COLO668 (cell line): ENCODE results near the gene HEPACAM2.

ENCODE experiments used
- DNase-seq: peaks from one replicate; lab custom pipeline; 2025; ENCODE audit not compliant: unreplicated experiment; lab: John Stamatoyannopoulos, UW

The HEPACAM2 gene

GRCh38 chr7:93226310-93226709, at the start of gene HEPACAM2:
TSS of gene HEPACAM2 (minus strand) at chr7:93226469.
- peak; percentile 60 for DNase-seq

GRCh38 chr7:93265220-93265619, 39.0 kb upstream of the HEPACAM2 start:
- DNase-seq = no peak

GRCh38 chr7:93262535-93262934, 36.3 kb upstream of the HEPACAM2 start:
- no peak for DNase-seq

- no peak for DNase-seq
Observed at GRCh38 chr7:93258661-93259060, 32.4 kb upstream of the HEPACAM2 start.

GRCh38 chr7:93249491-93250148, 23.4 kb upstream of the HEPACAM2 start:
- DNase-seq = no peak

- DNase-seq = no peak
Observed at GRCh38 chr7:93245525-93246432, 19.5 kb upstream of the HEPACAM2 start.

GRCh38 chr7:93242106-93242505, 15.8 kb upstream of the HEPACAM2 start:
- no peak for DNase-seq

GRCh38 chr7:93239824-93240223, 13.6 kb upstream of the HEPACAM2 start:
- no peak for DNase-seq

- DNase-seq = no peak
Observed at GRCh38 chr7:93238748-93239147, 12.5 kb upstream of the HEPACAM2 start.

- no peak for DNase-seq
Observed at GRCh38 chr7:93238131-93238530, 11.9 kb upstream of the HEPACAM2 start.

- no peak for DNase-seq
Observed at GRCh38 chr7:93235541-93235940, 9.3 kb upstream of the HEPACAM2 start.

GRCh38 chr7:93232673-93233018, 6.4 kb upstream of the HEPACAM2 start:
- DNase-seq = no peak

- DNase-seq = peak; percentile 92
Observed at GRCh38 chr7:93231799-93232672, 5.8 kb upstream of the HEPACAM2 start, which contains the start of gene VPS50. TSS of gene VPS50 (plus strand) at chr7:93232366. CDS start at chr7:93232468, 102 bp downstream.

GRCh38 chr7:93231259-93231658, 5.0 kb upstream of the HEPACAM2 start:
- DNase-seq = no peak

GRCh38 chr7:93228302-93228701, 2.0 kb upstream of the HEPACAM2 start:
- peak; percentile 7 for DNase-seq

GRCh38 chr7:93219868-93220267, 6.4 kb downstream of the HEPACAM2 start:
- no peak for DNase-seq

GRCh38 chr7:93218997-93219827, 7.1 kb downstream of the HEPACAM2 start:
- no peak for DNase-seq

- peak; percentile 9 for DNase-seq
Observed at GRCh38 chr7:93212881-93213280, 13.4 kb downstream of the HEPACAM2 start.

GRCh38 chr7:93211228-93211818, 14.9 kb downstream of the HEPACAM2 start:
- no peak for DNase-seq

GRCh38 chr7:93205046-93205445, 21.2 kb downstream of the HEPACAM2 start:
- DNase-seq = no peak
